Measurements from ENCODE around the gene LCOR. TPM values are rescaled to one million over a fixed set of nuclear protein-coding genes. Genes with fewer than 3 reads are reported as not detected.
A peak's percentile ranks its signal among the peaks of the same experiment; 100 is the strongest.

LCOR gene
- total RNA-seq, 1 donor from 2014 or later, result 68.2 TPM

DNA sequence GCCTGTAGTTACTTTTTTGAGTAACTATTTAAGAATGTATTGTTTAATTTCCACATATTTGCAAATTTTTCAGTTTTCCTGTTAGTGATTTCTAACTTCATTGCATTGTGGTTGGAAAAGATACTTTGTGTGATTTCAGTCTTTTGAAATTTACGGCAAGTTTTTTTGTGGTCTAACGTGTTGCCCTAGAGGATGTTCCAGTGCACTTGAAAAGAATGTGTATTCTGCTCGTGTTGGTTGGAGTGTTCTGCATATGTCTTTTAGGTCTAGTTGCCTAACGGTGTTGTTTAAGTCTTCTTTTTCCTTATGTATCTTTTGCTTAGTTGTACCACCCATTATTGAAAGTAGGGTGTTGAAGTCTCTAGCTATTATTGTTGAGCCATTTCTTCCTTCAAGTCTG is 59.7 kb downstream of the LCOR start:
- peaks cover 33% of the 10 kb centered on the region for H3K9me3 Mint-ChIP-seq
- no peak for TF ChIP-seq CTCF (IDR thresholded peaks at IDR 0.05; ENCODE audit: unreplicated experiment)
- H3K4me1 Mint-ChIP-seq, result peaks cover 8% of the 10 kb centered on the region
- H3K27ac Mint-ChIP-seq, result no peak overlapping the region
- peaks cover 50% of the 10 kb centered on the region for H3K36me3 Mint-ChIP-seq
- no peaks in the 10 kb centered on the region for H3K27me3 Mint-ChIP-seq (ENCODE audit: low read depth)
- H3K4me3 Mint-ChIP-seq, result no peak overlapping the region
- no peak for DNase-seq (ENCODE audit: low spot score in 2 of 2, unreplicated experiment in 2 of 2)

DNA sequence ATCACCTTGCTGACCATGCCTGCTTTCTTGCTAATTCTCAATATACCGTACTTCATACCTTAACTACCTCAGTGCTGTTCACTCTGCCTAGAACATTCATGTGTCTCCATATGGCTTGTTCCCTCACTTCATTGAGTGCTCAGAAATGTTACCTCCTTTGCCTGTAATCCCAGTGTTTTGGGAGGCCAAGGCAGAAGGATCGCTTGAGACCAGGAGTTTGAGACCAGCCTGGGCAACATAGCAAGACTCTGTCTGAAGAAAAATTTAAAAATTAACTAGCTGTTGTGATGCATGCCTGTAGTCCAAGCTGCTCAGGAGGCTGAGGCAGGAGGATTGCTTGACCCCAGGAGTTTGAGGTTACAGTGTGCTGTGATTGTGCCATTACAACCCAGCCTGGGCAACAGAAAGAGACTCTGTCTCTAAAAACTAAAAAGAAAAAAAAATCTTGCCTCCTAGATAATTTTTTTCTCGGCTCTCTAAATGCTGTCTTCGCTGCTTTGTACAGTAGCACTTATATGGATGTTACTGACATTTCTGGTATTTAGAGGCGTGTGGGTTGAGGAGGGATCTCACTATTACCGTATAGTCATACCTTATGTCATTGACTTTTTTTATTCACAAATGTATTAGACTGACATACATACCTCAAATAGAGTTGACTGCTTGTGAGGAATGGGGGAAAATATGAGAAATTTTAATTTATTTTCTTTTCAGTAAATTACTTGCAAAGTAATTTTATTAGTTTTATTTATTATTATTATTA is 63.7 kb downstream of the LCOR start:
- no peak for DNase-seq (ENCODE audit: low spot score in 2 of 2, unreplicated experiment in 2 of 2)
- H3K4me1 Mint-ChIP-seq, result peaks cover 12% of the 10 kb centered on the region
- H3K9me3 Mint-ChIP-seq, result peaks cover 19% of the 10 kb centered on the region
- no peaks in the 10 kb centered on the region for H3K27me3 Mint-ChIP-seq (ENCODE audit: low read depth)
- no peak for TF ChIP-seq CTCF (IDR thresholded peaks at IDR 0.05; ENCODE audit: unreplicated experiment)
- H3K4me3 Mint-ChIP-seq, result no peak overlapping the region
- H3K27ac Mint-ChIP-seq, result no peak overlapping the region
- H3K36me3 Mint-ChIP-seq, result peaks cover 29% of the 10 kb centered on the region

DNA sequence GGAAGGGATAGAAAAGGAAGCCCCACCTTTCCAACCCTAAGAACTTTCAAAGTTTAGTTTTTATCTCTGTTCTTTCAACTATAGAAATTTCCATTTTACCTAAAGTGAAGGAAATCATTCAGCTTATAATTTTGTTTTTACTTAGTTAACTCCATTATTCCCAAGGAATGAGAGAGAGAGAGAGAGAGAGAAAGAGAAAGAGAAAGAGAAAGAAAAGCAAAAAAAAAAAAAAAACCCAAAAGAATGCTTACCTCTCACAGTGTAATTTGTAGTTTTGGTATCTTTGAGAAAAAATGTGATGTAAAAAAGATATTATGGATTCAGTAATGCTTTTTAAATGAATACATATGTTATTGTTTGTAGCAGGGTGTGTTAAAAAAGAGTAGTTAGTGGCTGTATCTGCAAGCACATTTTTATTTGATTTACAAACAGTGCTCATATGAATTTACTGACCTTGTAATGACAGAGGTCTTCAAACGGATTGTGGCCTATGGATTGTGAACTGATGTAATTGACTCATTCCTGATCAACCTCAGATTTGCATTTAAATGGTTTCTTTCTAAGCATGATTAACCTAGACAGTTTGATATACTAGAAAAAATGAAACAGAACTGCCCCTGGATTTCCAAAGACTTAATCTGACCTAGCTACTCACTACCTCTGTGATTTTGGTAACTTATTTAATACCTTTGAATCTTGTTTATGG is 64.9 kb downstream of the LCOR start:
- no peak for DNase-seq (ENCODE audit: low spot score in 2 of 2, unreplicated experiment in 2 of 2)
- Mint-ChIP-seq H3K36me3 (peaks cover 26% of the 10 kb centered on the region), H3K27me3 (ENCODE audit: low read depth) (no peaks in the 10 kb centered on the region), H3K9me3 (peaks cover 17% of the 10 kb centered on the region), H3K4me1 (peaks cover 12% of the 10 kb centered on the region), H3K27ac (peak overlapping the region; percentile 45), H3K4me3 (no peak overlapping the region)
- no peak for TF ChIP-seq CTCF (IDR thresholded peaks at IDR 0.05; ENCODE audit: unreplicated experiment)

- Mint-ChIP-seq H3K4me1 (peaks cover 7% of the 10 kb centered on the region), H3K4me3 (no peak overlapping the region), H3K27me3 (ENCODE audit: low read depth) (no peaks in the 10 kb centered on the region), H3K9me3 (peaks cover 8% of the 10 kb centered on the region), H3K36me3 (peaks cover 11% of the 10 kb centered on the region), H3K27ac (no peak overlapping the region)
- DNase-seq (ENCODE audit: low spot score in 2 of 2, unreplicated experiment in 2 of 2), result no peak
- TF ChIP-seq CTCF (IDR thresholded peaks at IDR 0.05; ENCODE audit: unreplicated experiment), result no peak
Observed at GRCh38 chr10:96902117-96902516, 70.0 kb downstream of the LCOR start.

GRCh38 chr10:96902731-96903358 is 70.7 kb downstream of the LCOR start:
- no peak for DNase-seq (ENCODE audit: low spot score in 2 of 2, unreplicated experiment in 2 of 2)
- H3K4me3 Mint-ChIP-seq, result no peak overlapping the region
- peaks cover 8% of the 10 kb centered on the region for H3K9me3 Mint-ChIP-seq
- no peaks in the 10 kb centered on the region for H3K27me3 Mint-ChIP-seq (ENCODE audit: low read depth)
- peaks cover 7% of the 10 kb centered on the region for H3K4me1 Mint-ChIP-seq
- H3K36me3 Mint-ChIP-seq, result peaks cover 11% of the 10 kb centered on the region
- H3K27ac Mint-ChIP-seq, result no peak overlapping the region
- TF ChIP-seq CTCF (IDR thresholded peaks at IDR 0.05; ENCODE audit: unreplicated experiment), result no peak
